Pulmonary artery endothelial cell (primary cell): ENCODE data around the gene SPOCK2. TPM values are rescaled to one million over a fixed set of nuclear protein-coding genes. Genes with fewer than 3 reads are reported as not detected.
A peak's percentile ranks its signal among the peaks of the same experiment; 100 is the strongest.
"Not testable (repeated sequence)": the region's sequence is repeated elsewhere in the genome, so short reads cannot be mapped to it uniquely, and the experiment has no call there.

Experiments
- DNase-seq: peaks from one replicate; pipeline ENCODE4 v3.0.0-alpha.2; 2011; ENCODE audit warnings: low read depth, low spot score
- total RNA-seq: library from RNA; depleted of rRNA; stranded (reverse); fragments of >200 nt; gene quantifications from 2 replicates; pipeline ENCODE4 v1.2.3, GENCODE V29; 2014

The SPOCK2 gene
- 0.18 and 0.20 TPM in 2 replicates for total RNA-seq

DNA sequence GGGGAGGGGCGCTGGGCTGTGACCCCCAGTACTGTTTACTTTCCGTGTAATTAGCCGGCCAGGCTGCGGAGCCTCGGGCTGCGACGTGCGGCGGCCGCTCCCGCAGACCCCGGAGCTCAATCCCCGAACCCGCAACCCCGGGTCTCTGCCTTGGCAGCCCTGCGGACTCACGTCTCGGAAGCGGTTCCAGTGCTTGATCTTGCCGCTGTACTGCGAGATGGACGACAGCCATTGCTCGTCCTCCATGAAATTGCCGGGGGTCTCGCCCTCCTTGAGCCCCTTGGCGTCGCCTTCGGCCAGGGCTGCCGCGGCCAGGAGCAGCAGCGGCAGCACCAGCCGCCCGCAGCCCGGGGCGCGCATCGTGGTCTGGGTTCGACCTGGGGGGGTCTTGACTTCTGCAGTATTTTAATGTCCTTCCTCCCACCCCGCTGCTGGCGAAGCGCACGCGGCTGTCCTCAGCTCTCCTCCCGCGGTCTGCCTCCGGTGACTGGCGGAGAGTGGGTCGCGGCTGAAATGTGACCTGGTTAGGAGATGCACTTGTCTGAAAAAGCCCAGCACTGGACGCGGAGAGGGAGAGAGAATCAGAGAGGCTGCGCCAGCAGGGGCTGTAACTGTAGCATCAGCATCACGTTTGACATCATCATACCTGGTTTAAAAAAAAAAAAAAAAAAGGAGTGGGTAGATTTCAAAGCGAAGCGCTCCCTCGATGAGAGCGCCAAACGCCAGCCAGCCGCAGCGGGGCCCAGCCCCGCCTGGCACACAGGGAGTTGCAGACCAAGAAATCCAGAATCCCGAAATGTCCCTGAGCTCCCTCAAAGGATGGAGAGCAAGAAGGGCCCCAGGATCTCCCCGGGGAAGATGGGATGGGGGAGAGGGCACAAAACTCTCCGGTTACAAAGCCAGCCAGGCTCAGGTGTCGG, at the start of gene SPOCK2:
Gene SPOCK2, minus strand, starts transcription at position 583 of the 920 bp plus-strand sequence. Its CDS starts 223 bp downstream, at position 360.
- DNase-seq: no peak

DNA sequence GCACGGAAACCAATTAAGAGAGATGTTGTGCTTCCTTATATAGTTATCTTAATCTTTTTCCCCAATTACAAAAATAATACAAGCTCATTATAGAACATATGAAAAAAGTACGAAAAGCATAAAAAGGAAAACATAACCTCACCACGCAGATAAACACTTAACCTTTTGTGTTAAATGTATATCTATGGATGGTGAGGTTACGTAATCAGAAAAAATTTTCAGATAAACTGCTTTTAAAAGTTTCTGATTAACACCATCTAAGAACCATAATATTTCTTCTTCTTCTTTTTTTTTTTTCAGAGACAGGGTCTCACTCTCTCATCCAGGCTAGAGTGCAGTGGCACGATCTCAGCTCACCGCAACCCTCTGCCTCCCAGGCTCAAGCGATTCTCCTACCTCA, 49.2 kb upstream of the SPOCK2 start:
- DNase-seq: no peak

- not testable (repeated sequence) for DNase-seq
Measured at GRCh38 chr10:72136225-72136624, 47.9 kb upstream of the SPOCK2 start.

DNA sequence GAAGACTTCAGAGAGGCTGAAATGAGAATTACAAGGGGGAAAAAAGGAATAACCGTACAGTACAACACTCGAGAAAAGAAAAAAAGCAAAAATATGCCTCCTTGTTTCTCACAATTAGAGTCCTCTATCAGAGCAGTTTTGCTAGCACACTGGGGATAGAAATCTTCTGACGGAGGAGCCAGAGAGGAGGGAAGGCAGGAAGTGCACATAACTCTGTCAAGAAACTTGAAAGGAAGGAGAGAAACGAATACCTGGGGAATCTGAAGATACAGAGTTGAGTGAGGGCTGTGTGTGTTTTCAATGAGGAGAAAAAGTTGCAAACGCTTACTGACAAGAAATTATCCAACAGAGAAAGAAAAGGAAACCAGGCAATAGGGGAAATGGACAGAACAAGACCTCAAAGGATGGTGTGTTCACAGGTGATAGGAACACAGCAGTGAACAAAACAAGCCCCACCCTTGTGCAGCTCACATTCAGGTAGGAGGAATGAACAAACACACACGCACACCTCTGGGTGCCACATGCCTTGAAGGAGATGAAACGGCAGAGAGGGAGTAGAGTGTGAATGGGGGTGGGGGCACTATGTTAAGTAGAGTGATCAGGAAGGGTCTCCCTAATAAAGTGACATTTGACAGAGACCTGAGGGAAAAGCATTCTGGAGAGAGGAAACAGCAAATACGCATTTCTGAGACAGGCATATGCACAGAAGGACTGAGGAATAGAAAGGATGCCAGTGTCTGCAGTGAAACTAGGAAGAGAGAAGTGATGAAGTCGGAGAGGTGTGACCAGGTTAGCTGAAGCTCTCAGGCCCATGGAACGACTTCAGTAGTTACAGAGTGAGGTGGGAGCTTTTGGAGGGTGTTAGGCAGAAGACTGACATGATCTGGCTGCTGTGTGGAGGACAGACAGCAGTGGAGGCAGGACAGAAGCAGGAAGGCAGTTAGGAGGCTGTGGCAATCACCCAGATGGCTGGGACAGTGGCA, 46.7 kb upstream of the SPOCK2 start:
- DNase-seq: no peak

- no peak for DNase-seq
Measured at GRCh38 chr10:72133517-72133916, 45.2 kb upstream of the SPOCK2 start.

DNA sequence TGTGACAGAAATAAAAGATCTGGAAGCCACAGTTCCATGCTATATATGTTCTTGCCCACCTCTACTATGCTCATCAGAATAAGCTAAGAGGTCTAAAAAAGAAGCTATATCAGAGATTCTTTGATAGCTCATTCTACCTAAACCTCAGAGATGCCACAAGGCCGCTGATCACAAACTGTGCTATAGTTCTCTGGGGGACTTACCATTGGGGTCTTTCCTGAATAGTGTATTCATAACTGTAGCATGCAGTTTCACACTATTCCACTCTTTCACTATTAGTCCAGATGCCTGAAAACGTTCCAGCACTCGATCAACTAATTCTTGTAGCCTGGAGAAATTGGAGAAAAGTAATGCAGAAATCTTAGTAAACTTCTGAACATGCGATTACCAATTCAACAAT, 44.5 kb upstream of the SPOCK2 start:
- DNase-seq: no peak

DNA sequence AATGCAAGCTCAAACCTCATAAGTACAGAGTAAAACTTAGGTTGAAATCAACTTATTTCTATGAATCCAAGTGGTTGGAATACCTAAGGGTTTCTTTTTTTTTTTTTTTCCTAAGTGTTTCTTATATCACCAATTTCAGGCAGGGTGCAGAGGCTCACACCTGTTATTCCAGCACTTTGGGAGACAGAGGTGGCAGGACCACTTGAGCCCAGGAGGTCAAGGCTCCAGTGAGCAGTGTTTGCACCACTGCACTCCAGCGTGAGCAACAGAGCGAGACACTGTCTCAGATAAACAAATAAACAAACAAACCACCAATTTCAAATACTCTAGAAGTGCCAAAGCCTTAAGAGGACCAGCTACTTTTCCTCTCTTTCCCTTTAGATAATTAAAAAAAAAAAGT, 39.2 kb upstream of the SPOCK2 start:
- DNase-seq: no peak

DNA sequence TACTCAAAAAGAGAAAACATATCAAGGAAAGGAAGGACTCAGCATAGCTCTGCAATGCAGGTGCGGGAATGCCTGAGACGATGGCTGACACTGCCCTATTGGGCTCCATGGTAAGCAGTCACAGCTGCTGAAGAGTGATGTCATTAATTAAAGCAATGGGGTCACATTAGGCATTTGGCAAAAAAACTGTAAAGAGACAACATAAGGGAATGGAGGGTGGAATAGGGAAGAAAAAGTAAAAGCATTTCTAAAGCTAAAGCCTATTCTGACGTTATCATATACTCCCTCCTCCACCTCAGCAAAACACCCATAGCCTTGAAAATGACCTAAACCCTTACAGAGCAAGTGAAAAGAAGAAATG, 38.5 kb upstream of the SPOCK2 start:
- DNase-seq: no peak

DNA sequence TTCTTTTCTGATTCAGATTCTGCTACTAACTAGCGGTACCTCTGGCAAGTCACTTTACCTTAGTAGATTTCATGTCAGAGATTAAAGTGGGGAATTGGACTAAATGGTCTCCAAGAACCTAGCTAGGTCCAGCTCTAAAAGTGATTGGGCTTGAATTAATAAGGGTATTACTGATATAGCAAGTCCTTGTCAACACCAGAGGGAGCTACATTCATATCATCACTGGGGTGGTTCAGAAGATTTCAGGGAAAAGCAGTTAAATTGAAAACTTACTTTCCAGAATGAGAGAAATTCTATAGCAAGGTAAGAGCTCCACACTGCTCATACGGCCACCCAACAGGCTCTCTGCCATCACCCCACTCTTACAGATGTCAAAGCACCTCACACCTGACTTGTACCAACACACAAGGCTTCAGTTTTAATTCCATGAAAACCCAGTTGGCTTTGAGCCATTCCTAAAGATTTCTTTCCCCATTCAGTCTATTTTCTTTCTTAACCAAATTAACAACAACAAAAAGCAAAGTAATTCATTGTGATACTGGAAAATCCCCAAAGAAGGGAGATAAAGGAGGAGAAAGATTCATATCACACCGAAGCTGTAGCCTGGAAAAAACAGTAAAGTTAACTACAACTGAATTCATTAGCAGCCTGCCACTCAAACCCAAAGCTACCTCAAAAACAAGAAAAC, 38.0 kb upstream of the SPOCK2 start:
- peak; percentile 41 for DNase-seq

DNA sequence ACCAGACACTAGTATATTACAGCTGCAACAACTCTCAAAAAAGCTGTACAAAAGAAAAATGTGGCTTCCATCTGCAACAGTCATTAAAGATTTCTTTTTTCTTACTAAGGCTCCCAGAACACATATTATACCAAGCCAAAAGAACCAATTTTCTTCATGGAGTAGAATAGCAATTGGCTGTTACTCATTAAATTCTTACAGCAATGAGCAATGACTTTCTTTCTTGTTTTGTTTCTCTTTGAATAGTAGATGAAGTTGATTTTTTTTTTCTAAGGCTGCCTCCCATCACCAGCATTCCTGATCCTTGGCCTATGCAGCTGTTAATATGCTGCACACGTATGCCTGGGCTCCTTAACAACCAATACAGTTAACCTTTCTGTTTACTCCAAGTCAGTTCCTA, 36.6 kb upstream of the SPOCK2 start:
- no peak for DNase-seq

DNA sequence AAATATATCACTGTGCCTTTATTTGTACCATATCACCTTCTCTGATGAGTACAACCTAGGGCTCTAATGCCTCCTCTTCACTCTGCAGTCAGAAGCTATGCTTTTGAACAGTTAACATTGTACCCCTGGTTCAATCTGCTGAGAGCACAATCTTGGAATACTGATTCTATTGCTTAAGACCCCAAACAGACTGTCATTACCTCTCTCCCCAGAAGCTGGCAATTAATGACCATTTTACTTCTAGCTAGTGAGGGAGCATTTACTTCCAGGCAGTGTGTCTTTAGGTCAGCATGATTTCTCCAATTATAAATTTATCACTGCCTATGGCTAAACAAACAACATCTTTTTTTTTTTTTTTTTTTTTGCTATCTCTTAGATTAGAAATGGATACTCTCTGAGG, 36.0 kb upstream of the SPOCK2 start:
- no peak for DNase-seq

GRCh38 chr10:72123616-72124015, 35.3 kb upstream of the SPOCK2 start:
- DNase-seq: no peak

- DNase-seq: no peak
Measured at GRCh38 chr10:72122221-72122620, 33.9 kb upstream of the SPOCK2 start.

DNA sequence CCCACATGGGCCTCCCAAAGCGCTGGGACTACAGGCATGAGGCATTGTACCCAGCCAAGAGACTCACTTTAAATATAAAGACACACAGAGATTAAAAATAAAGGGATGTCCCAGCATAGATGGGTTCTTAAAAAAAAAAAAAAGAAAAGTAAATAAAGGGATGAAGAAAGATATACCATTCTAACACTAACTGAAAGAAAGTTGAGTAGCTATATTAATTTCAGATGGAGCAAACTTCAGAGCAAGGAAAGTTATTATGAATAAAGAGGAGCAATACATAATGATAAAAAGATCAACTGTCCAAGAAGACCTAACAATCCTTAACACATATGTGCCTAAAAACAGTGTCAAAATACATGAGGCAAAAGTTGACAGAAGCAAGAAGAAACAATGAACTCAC, 33.0 kb upstream of the SPOCK2 start:
- DNase-seq: no peak

- DNase-seq: no peak
Measured at GRCh38 chr10:72116372-72116771, 28.0 kb upstream of the SPOCK2 start.

DNA sequence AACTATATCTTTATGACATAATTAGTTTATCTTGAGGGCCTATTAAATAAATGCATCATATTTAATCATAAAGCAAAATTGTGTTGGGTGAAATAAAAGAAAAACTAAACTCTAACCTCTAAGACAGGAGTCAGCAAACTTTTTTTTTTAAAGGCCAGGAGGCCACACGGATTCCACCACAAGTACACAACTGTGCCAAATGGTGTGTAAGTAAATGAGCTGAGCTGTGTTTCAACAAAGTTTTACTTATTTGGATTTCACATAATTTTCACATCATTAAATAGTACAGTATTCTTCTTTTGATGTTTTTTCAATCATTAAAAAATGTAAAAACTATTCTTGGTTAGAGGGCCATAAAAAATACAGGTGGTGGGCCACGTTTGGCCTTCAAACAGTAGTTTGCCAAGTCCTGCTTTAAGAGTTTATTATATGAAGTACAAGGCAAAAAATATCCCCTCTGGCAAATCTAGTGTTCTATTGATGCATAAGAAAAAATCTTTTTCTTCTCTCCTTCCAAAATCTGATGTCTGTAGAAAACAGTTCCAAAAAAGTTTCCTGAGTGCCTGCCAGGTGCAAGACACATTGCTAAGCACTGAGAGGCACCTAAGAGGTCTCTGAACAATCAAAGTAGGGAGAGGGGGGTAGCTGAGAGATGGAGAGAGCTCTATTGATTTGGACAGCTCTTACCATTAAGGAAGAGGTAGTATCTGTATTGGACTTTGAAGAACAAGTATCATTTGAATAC, 26.5 kb upstream of the SPOCK2 start:
- no peak for DNase-seq

GRCh38 chr10:72110673-72111401, 22.5 kb upstream of the SPOCK2 start:
- DNase-seq: no peak

- no peak for DNase-seq
Measured at GRCh38 chr10:72109636-72110157, 21.3 kb upstream of the SPOCK2 start.

GRCh38 chr10:72108830-72109635, 20.7 kb upstream of the SPOCK2 start:
- DNase-seq: no peak
